ENCODE data around the gene UHRF2.
A peak's percentile ranks its signal among the peaks of the same experiment; 100 is the strongest.
"Not testable (repeated sequence)": the region's sequence is repeated elsewhere in the genome, so short reads cannot be mapped to it uniquely, and the experiment has no call there.

Gene UHRF2

GRCh38 chr9:6412487-6413364 lies at the start of gene UHRF2:
Gene UHRF2, plus strand, starts transcription at chr9:6413199. Its CDS starts 292 bp downstream, at chr9:6413491.
- peak; percentile 87 for DNase-seq (ENCODE audit: low read depth)

GRCh38 chr9:6367128-6367890 lies 45.7 kb upstream of the UHRF2 start:
- DNase-seq (ENCODE audit: low read depth), result no peak

- DNase-seq (ENCODE audit: low read depth), result no peak
These were observed 44.2 kb upstream of the UHRF2 start for GRCh38 chr9:6368831-6369230.

GRCh38 chr9:6381477-6382012 lies 31.5 kb upstream of the UHRF2 start:
- DNase-seq (ENCODE audit: low read depth), result not testable (repeated sequence)

GRCh38 chr9:6382681-6383080 lies 30.3 kb upstream of the UHRF2 start:
- DNase-seq (ENCODE audit: low read depth), result no peak

- DNase-seq (ENCODE audit: low read depth), result peak; percentile 32
These were observed 29.3 kb upstream of the UHRF2 start for GRCh38 chr9:6383551-6384225.

- DNase-seq (ENCODE audit: low read depth), result no peak
These were observed 28.3 kb upstream of the UHRF2 start for GRCh38 chr9:6384732-6385131.

- DNase-seq (ENCODE audit: low read depth), result no peak
These were observed 13.9 kb upstream of the UHRF2 start for GRCh38 chr9:6399071-6399470.

- DNase-seq (ENCODE audit: low read depth), result no peak
These were observed 7.6 kb upstream of the UHRF2 start for GRCh38 chr9:6405371-6405770.

- no peak for DNase-seq (ENCODE audit: low read depth)
These were observed 5.2 kb upstream of the UHRF2 start for GRCh38 chr9:6407778-6408177.

GRCh38 chr9:6408320-6408719 lies 4.7 kb upstream of the UHRF2 start:
- DNase-seq (ENCODE audit: low read depth), result no peak

GRCh38 chr9:6409811-6410210 lies 3.2 kb upstream of the UHRF2 start:
- DNase-seq (ENCODE audit: low read depth), result no peak

GRCh38 chr9:6410633-6411032 lies 2.4 kb upstream of the UHRF2 start:
- no peak for DNase-seq (ENCODE audit: low read depth)

- no peak for DNase-seq (ENCODE audit: low read depth)
These were observed 607 bp downstream of the UHRF2 start for GRCh38 chr9:6413365-6414246.

- no peak for DNase-seq (ENCODE audit: low read depth)
These were observed 1.2 kb downstream of the UHRF2 start for GRCh38 chr9:6414247-6414641.

GRCh38 chr9:6415266-6415665 lies 2.3 kb downstream of the UHRF2 start:
- no peak for DNase-seq (ENCODE audit: low read depth)

- DNase-seq (ENCODE audit: low read depth), result no peak
These were observed 4.2 kb downstream of the UHRF2 start for GRCh38 chr9:6417186-6417585.

GRCh38 chr9:6418764-6419163 lies 5.8 kb downstream of the UHRF2 start:
- DNase-seq (ENCODE audit: low read depth), result no peak

GRCh38 chr9:6424940-6425339 lies 11.9 kb downstream of the UHRF2 start:
- DNase-seq (ENCODE audit: low read depth), result no peak

- DNase-seq (ENCODE audit: low read depth), result no peak
These were observed 13.1 kb downstream of the UHRF2 start for GRCh38 chr9:6426117-6426516.

Data from non-pigmented ciliary epithelial cell (primary cell).